Right atrium auricular region (tissue), 2 donors: ENCODE measurements around the gene ZMYM1. TPM values are rescaled to one million over a fixed set of nuclear protein-coding genes. Genes with fewer than 3 reads are reported as not detected.
"Not testable (repeated sequence)": the region's sequence is repeated elsewhere in the genome, so short reads cannot be mapped to it uniquely, and the experiment has no call there.

Experiments
- DNase-seq: peaks from one replicate; pipeline ENCODE4 v3.0.0-alpha.2; 2019; ENCODE audit warnings: low spot score
- H3K27ac ChIP-seq, 2 donors: fragments of 200-600 bp; sonication (generic); 1 replicate in 1 of 2; 2 replicates in 1 of 2; pipeline ENCODE4 v1.5.1; 2016 to 2019
- H3K27me3 ChIP-seq, 2 donors: fragments of 200-600 bp; sonication (generic); one replicate each; pipeline versions ENCODE4 v1.5.1 to v1.6.0; 2017 to 2019
- H3K36me3 ChIP-seq: fragments of 200-600 bp; sonication (generic); one replicate; pipeline ENCODE4 v1.5.1; 2016
- H3K4me1 ChIP-seq, 2 donors: fragments of 200-600 bp; sonication (generic); one replicate each; pipeline versions ENCODE4 v1.5.1 to v1.6.0; 2017 to 2019
- H3K4me3 ChIP-seq, 2 donors: fragments of 200-600 bp; sonication (generic); 1 replicate in 1 of 2; 2 replicates in 1 of 2; pipeline ENCODE4 v1.5.1; 2017 to 2019; ENCODE audit warnings: mild to moderate bottlenecking in 1 of 2, moderate library complexity in 1 of 2
- H3K9me3 ChIP-seq, 2 donors: fragments of 200-600 bp; sonication (generic); one replicate each; pipeline ENCODE4 v1.5.1; 2019
- CTCF ChIP-seq, 2 donors: fragments of 200-600 bp; sonication (generic); IDR thresholded peaks; one replicate each; pipeline ENCODE4 v1.5.1; 2019; ENCODE audit warnings: antibody characterized with exemption in 2 of 2
- total RNA-seq, 2 donors: library from RNA; depleted of rRNA; stranded (reverse); fragments of >200 nt; gene quantifications; one replicate each; pipeline ENCODE4 v1.1.0, GENCODE V29; 2016

Gene ZMYM1
- total RNA-seq, 2 donors from 2014 or later: 3.6 to 4.0 TPM

GRCh38 chr1:35046730-35047129, 32.5 kb upstream of the ZMYM1 start:
- no peak for DNase-seq
- no peak overlapping the region for H3K4me3 ChIP-seq
- H3K9me3 ChIP-seq: no peaks in the 10 kb centered on the region
- no peaks in the 10 kb centered on the region for H3K4me1 ChIP-seq
- no peak overlapping the region for H3K27ac ChIP-seq
- H3K27me3 ChIP-seq: no peaks in the 10 kb centered on the region
- no peaks in the 10 kb centered on the region for H3K36me3 ChIP-seq
- TF ChIP-seq CTCF (IDR thresholded peaks at IDR 0.05): no peak

- H3K9me3 ChIP-seq: no peaks in the 10 kb centered on the region
- H3K27me3 ChIP-seq: no peaks in the 10 kb centered on the region
- H3K4me1 ChIP-seq: no peaks in the 10 kb centered on the region
- no peaks in the 10 kb centered on the region for H3K36me3 ChIP-seq
- TF ChIP-seq CTCF (IDR thresholded peaks at IDR 0.05): no peak
- no peak overlapping the region for H3K27ac ChIP-seq
- DNase-seq: no peak
- no peak overlapping the region for H3K4me3 ChIP-seq
Measured at GRCh38 chr1:35047188-35047858, 31.9 kb upstream of the ZMYM1 start.

- DNase-seq: no peak
- no peaks in the 10 kb centered on the region for H3K4me1 ChIP-seq
- H3K9me3 ChIP-seq: no peaks in the 10 kb centered on the region
- no peaks in the 10 kb centered on the region for H3K36me3 ChIP-seq
- no peak overlapping the region for H3K27ac ChIP-seq
- no peaks in the 10 kb centered on the region for H3K27me3 ChIP-seq
- no peak overlapping the region for H3K4me3 ChIP-seq
- TF ChIP-seq CTCF (IDR thresholded peaks at IDR 0.05): no peak
Measured at GRCh38 chr1:35049116-35049515, 30.1 kb upstream of the ZMYM1 start.

- Histone ChIP-seq H3K27me3 (no peaks in the 10 kb centered on the region), H3K4me3 (no peak overlapping the region), H3K27ac (no peak overlapping the region), H3K9me3 (no peaks in the 10 kb centered on the region), H3K36me3 (no peaks in the 10 kb centered on the region), H3K4me1 (no peaks in the 10 kb centered on the region)
- no peak for TF ChIP-seq CTCF (IDR thresholded peaks at IDR 0.05)
- no peak for DNase-seq
Measured at GRCh38 chr1:35053433-35053832, 25.8 kb upstream of the ZMYM1 start.

- H3K9me3 ChIP-seq, H3K27me3 ChIP-seq, H3K27ac ChIP-seq, H3K4me3 ChIP-seq, H3K4me1 ChIP-seq, DNase-seq, H3K36me3 ChIP-seq: not testable (repeated sequence)
Measured at GRCh38 chr1:35054282-35054681, 24.9 kb upstream of the ZMYM1 start.

- H3K27me3 ChIP-seq, DNase-seq, H3K4me3 ChIP-seq, H3K27ac ChIP-seq, H3K9me3 ChIP-seq, H3K36me3 ChIP-seq, H3K4me1 ChIP-seq: not testable (repeated sequence)
Measured at GRCh38 chr1:35058321-35058720, 20.9 kb upstream of the ZMYM1 start.

GRCh38 chr1:35058988-35059387, 20.2 kb upstream of the ZMYM1 start:
- no peak for TF ChIP-seq CTCF (IDR thresholded peaks at IDR 0.05)
- H3K36me3 ChIP-seq: no peaks in the 10 kb centered on the region
- no peaks in the 10 kb centered on the region for H3K27me3 ChIP-seq
- DNase-seq: no peak
- H3K9me3 ChIP-seq: peaks cover 0 to 6% of the 10 kb centered on the region in 2 donors
- H3K4me1 ChIP-seq: no peaks in the 10 kb centered on the region
- H3K4me3 ChIP-seq: no peak overlapping the region
- no peak overlapping the region for H3K27ac ChIP-seq
